ENCODE results near the gene ENSA.
"Not testable (repeated sequence)": the region's sequence is repeated elsewhere in the genome, so short reads cannot be mapped to it uniquely, and the experiment has no call there.

Gene ENSA

GRCh38 chr1:150610576-150610975 is 18.8 kb downstream of the ENSA start:
- TF ChIP-seq FOXK2 (IDR thresholded peaks at IDR 0.05) = no peak
- TF ChIP-seq L3MBTL2 (conservative IDR thresholded peaks at IDR 0.05) = no peak
- no peak for TF ChIP-seq SP1 (IDR thresholded peaks at IDR 0.05)
- no peak for TF ChIP-seq NFRKB (IDR thresholded peaks at IDR 0.05)
- TF ChIP-seq FOXA1 (IDR thresholded peaks at IDR 0.05) = no peak
- no peak for TF ChIP-seq BHLHE40 (IDR thresholded peaks at IDR 0.05; ENCODE audit: borderline replicate concordance)
- TF ChIP-seq TARDBP (IDR thresholded peaks at IDR 0.05) = no peak
- no peak for TF ChIP-seq ARNT (IDR thresholded peaks at IDR 0.05)
- no peak for TF ChIP-seq HDGF (IDR thresholded peaks at IDR 0.05; ENCODE audit: borderline replicate concordance)
- TF ChIP-seq PKNOX1 (IDR thresholded peaks at IDR 0.05) = no peak
- no peak for TF ChIP-seq CTBP1 (IDR thresholded peaks at IDR 0.05; ENCODE audit: borderline replicate concordance)
- TF ChIP-seq LEF1 (IDR thresholded peaks at IDR 0.05; ENCODE audit: borderline replicate concordance) = no peak
- TF ChIP-seq SUZ12 (IDR thresholded peaks at IDR 0.05) = no peak
- TF ChIP-seq FOXM1 (IDR thresholded peaks at IDR 0.05; ENCODE audit: borderline replicate concordance) = no peak
- TF ChIP-seq ELF4 (IDR thresholded peaks at IDR 0.05) = no peak
- no peak for TF ChIP-seq ZNF384 (IDR thresholded peaks at IDR 0.05)
- ChIA-PET POLR2A (interaction anchor here (1.8 kb wide), 1 partner anchor 31 kb away, joined by 4 read pairs; the partner anchor contains the start of gene MCL1), CTCF (interaction anchor here (1.3 kb wide), 1 partner anchor 11 kb away, joined by 5 read pairs; no protein-coding TSS in a partner anchor)
- DNase-seq (ENCODE audit: extremely low spot score) = no peak

GRCh38 chr1:150609732-150610131 is 19.7 kb downstream of the ENSA start:
- CTCF ChIA-PET = interaction anchor here (1.3 to 1.5 kb wide), 2 partner anchors 10 to 12 kb away, joined by 3 to 5 read pairs; no protein-coding TSS in a partner anchor
- no peak for TF ChIP-seq FOXK2 (IDR thresholded peaks at IDR 0.05)
- no peak for TF ChIP-seq TARDBP (IDR thresholded peaks at IDR 0.05)
- no peak for TF ChIP-seq BHLHE40 (IDR thresholded peaks at IDR 0.05; ENCODE audit: borderline replicate concordance)
- TF ChIP-seq PKNOX1 (IDR thresholded peaks at IDR 0.05) = no peak
- TF ChIP-seq CTBP1 (IDR thresholded peaks at IDR 0.05; ENCODE audit: borderline replicate concordance) = no peak
- TF ChIP-seq SP1 (IDR thresholded peaks at IDR 0.05) = no peak
- no peak for TF ChIP-seq SUZ12 (IDR thresholded peaks at IDR 0.05)
- TF ChIP-seq ZNF384 (IDR thresholded peaks at IDR 0.05) = no peak
- TF ChIP-seq L3MBTL2 (conservative IDR thresholded peaks at IDR 0.05) = no peak
- no peak for TF ChIP-seq FOXM1 (IDR thresholded peaks at IDR 0.05; ENCODE audit: borderline replicate concordance)
- no peak for TF ChIP-seq HDGF (IDR thresholded peaks at IDR 0.05; ENCODE audit: borderline replicate concordance)
- no peak for TF ChIP-seq ARNT (IDR thresholded peaks at IDR 0.05)
- TF ChIP-seq FOXA1 (IDR thresholded peaks at IDR 0.05) = no peak
- no peak for TF ChIP-seq ELF4 (IDR thresholded peaks at IDR 0.05)
- POLR2A ChIA-PET = interaction anchor here (1.5 to 8.8 kb wide), 2 partner anchors 20 to 31 kb away, joined by 5 to 63 read pairs; partner anchors contain the start of genes ENSA and MCL1
- no peak for DNase-seq (ENCODE audit: extremely low spot score)

GRCh38 chr1:150606463-150607142 is 22.8 kb downstream of the ENSA start:
- CTCF ChIA-PET = interaction anchor here (0.5 to 0.6 kb wide), 3 partner anchors 13 to 107 kb away, joined by 3 to 6 read pairs (median 3); no protein-coding TSS in a partner anchor
- no peak for DNase-seq (ENCODE audit: extremely low spot score)

GRCh38 chr1:150605451-150605731 is 24.0 kb downstream of the ENSA start:
- POLR2A ChIA-PET = interaction anchor here (0.5 to 8.8 kb wide), 4 partner anchors 15 to 45 kb away, joined by 3 to 63 read pairs (median 8); partner anchors contain the start of genes ENSA and MCL1
- CTCF ChIA-PET = interaction anchor here (0.7 to 1.0 kb wide), 2 partner anchors 16 to 44 kb away, joined by 4 to 5 read pairs; no protein-coding TSS in a partner anchor
- DNase-seq (ENCODE audit: extremely low spot score) = not testable (repeated sequence)

More at GRCh38 chr1:150606463-150607142, 22.8 kb downstream of the ENSA start:
- no peak for TF ChIP-seq FOXM1 (IDR thresholded peaks at IDR 0.05; ENCODE audit: borderline replicate concordance)
- no peak for TF ChIP-seq NFRKB (IDR thresholded peaks at IDR 0.05)
- TF ChIP-seq BHLHE40 (IDR thresholded peaks at IDR 0.05; ENCODE audit: borderline replicate concordance) = no peak
- TF ChIP-seq ZNF384 (IDR thresholded peaks at IDR 0.05) = no peak
- TF ChIP-seq ELF4 (IDR thresholded peaks at IDR 0.05) = no peak
- TF ChIP-seq HDGF (IDR thresholded peaks at IDR 0.05; ENCODE audit: borderline replicate concordance) = no peak
- no peak for TF ChIP-seq TARDBP (IDR thresholded peaks at IDR 0.05)
- TF ChIP-seq SUZ12 (IDR thresholded peaks at IDR 0.05) = no peak
- TF ChIP-seq PKNOX1 (IDR thresholded peaks at IDR 0.05) = no peak
- no peak for TF ChIP-seq FOXA1 (IDR thresholded peaks at IDR 0.05)
- TF ChIP-seq LEF1 (IDR thresholded peaks at IDR 0.05; ENCODE audit: borderline replicate concordance) = no peak
- TF ChIP-seq CTBP1 (IDR thresholded peaks at IDR 0.05; ENCODE audit: borderline replicate concordance) = no peak
- TF ChIP-seq L3MBTL2 (conservative IDR thresholded peaks at IDR 0.05) = no peak
- POLR2A ChIA-PET = interaction anchor here (8.8 kb wide), 1 partner anchor 28 kb away, joined by 63 read pairs; the partner anchor contains the start of gene MCL1

- no peak for TF ChIP-seq BHLHE40 (IDR thresholded peaks at IDR 0.05; ENCODE audit: borderline replicate concordance)
- TF ChIP-seq FOXM1 (IDR thresholded peaks at IDR 0.05; ENCODE audit: borderline replicate concordance) = no peak
- TF ChIP-seq ELF4 (IDR thresholded peaks at IDR 0.05) = no peak
- TF ChIP-seq FOXK2 (IDR thresholded peaks at IDR 0.05) = no peak
- TF ChIP-seq L3MBTL2 (conservative IDR thresholded peaks at IDR 0.05) = no peak
- DNase-seq (ENCODE audit: extremely low spot score) = no peak
- POLR2A ChIA-PET = interaction anchor here (1.6 to 8.8 kb wide), 4 partner anchors 16 to 40 kb away, joined by 5 to 63 read pairs (median 9); partner anchors contain the start of genes ENSA and MCL1
- CTCF ChIA-PET = interaction anchor here (1.2 kb wide), 1 partner anchor 15 kb away, joined by 5 read pairs; no protein-coding TSS in a partner anchor
These were observed 25.2 kb downstream of the ENSA start for GRCh38 chr1:150604226-150604588.

GRCh38 chr1:150603711-150604110 is 25.7 kb downstream of the ENSA start:
- no peak for TF ChIP-seq BHLHE40 (IDR thresholded peaks at IDR 0.05; ENCODE audit: borderline replicate concordance)
- TF ChIP-seq PKNOX1 (IDR thresholded peaks at IDR 0.05) = no peak
- no peak for TF ChIP-seq SP1 (IDR thresholded peaks at IDR 0.05)
- DNase-seq (ENCODE audit: extremely low spot score) = no peak
- ChIA-PET POLR2A (interaction anchor here (0.7 to 8.8 kb wide), 6 partner anchors 11 to 40 kb away, joined by 3 to 63 read pairs (median 6); partner anchors contain the start of genes ENSA and MCL1), CTCF (interaction anchor here (1.2 kb wide), 1 partner anchor 16 kb away, joined by 5 read pairs; no protein-coding TSS in a partner anchor)

Data from HEK293T (cell line).